ENCODE measurements around the gene ARHGAP10.

DNA sequence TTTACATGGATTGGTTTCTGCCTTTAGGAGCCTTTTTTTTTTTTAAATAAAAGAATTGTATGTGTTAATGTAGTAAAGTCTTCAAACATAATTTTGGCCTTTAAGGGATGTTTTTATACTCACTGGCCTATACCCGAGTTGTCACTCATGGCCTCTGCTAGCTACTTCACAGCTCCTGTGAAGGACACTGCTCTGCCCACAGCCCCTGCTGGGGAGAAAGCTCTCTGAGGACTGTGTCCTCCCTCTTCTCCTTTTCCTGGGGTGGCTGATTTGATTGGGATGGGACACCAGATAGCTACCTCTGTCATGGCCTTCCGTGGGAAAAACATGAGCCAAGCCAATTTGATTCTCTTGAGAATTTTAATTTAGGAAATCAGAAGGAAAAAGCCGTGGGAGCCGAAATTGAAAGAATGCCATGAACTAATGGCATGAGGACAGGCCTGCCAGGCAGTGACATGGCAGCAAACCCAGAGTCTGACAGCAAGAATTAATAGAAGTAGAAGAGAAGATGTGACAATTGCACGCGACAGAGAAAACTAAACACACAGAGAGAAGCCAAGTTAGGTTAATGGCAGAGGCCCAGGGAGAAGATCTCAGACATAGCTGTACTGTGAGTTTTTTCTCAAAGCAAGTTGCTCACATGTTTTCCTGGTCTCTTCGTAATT lies 81.4 kb downstream of the ARHGAP10 start:
- TF ChIP-seq, protein P1, sequence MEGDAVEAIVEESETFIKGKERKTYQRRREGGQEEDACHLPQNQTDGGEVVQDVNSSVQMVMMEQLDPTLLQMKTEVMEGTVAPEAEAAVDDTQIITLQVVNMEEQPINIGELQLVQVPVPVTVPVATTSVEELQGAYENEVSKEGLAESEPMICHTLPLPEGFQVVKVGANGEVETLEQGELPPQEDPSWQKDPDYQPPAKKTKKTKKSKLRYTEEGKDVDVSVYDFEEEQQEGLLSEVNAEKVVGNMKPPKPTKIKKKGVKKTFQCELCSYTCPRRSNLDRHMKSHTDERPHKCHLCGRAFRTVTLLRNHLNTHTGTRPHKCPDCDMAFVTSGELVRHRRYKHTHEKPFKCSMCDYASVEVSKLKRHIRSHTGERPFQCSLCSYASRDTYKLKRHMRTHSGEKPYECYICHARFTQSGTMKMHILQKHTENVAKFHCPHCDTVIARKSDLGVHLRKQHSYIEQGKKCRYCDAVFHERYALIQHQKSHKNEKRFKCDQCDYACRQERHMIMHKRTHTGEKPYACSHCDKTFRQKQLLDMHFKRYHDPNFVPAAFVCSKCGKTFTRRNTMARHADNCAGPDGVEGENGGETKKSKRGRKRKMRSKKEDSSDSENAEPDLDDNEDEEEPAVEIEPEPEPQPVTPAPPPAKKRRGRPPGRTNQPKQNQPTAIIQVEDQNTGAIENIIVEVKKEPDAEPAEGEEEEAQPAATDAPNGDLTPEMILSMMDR (IDR thresholded peaks at IDR 0.05; ENCODE audit: insufficient read depth, low read depth, low read length), result no peak
- TF ChIP-seq EZH2 (IDR thresholded peaks at IDR 0.05; ENCODE audit: insufficient read depth, low read length), result no peak

Data from astrocyte (in vitro differentiated cells and primary cell).